Neural progenitor cell (in vitro differentiated cells): ENCODE results near the gene CTSF.

Source experiments
- EZH2 ChIP-seq: fragments of 200-600 bp; sonication (generic); IDR thresholded peaks from 2 replicates; pipeline ENCODE4 v1.6.1; 2017; ENCODE audit warnings: antibody characterized with exemption, mild to moderate bottlenecking, moderate library complexity
- EZH2phosphoT487 ChIP-seq: fragments of 200-600 bp; sonication (generic); IDR thresholded peaks from 2 replicates; pipeline ENCODE4 v1.6.1; 2017; ENCODE audit warnings: antibody characterized with exemption
- TF ChIP-seq, protein P1 (sequence below): fragments of 200-600 bp; sonication (generic); IDR thresholded peaks from 2 replicates; pipeline ENCODE4 v1.5.1; 2017; ENCODE audit warnings: antibody characterized with exemption, mild to moderate bottlenecking

- TF ChIP-seq, protein P1, sequence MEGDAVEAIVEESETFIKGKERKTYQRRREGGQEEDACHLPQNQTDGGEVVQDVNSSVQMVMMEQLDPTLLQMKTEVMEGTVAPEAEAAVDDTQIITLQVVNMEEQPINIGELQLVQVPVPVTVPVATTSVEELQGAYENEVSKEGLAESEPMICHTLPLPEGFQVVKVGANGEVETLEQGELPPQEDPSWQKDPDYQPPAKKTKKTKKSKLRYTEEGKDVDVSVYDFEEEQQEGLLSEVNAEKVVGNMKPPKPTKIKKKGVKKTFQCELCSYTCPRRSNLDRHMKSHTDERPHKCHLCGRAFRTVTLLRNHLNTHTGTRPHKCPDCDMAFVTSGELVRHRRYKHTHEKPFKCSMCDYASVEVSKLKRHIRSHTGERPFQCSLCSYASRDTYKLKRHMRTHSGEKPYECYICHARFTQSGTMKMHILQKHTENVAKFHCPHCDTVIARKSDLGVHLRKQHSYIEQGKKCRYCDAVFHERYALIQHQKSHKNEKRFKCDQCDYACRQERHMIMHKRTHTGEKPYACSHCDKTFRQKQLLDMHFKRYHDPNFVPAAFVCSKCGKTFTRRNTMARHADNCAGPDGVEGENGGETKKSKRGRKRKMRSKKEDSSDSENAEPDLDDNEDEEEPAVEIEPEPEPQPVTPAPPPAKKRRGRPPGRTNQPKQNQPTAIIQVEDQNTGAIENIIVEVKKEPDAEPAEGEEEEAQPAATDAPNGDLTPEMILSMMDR = no peak
- no peak for TF ChIP-seq EZH2
- no peak for TF ChIP-seq EZH2phosphoT487
These were observed 38.8 kb downstream of the CTSF start for GRCh38 chr11:66529655-66530054.
